Activated CD8-positive, alpha-beta memory T cell treated with anti-CD3 and anti-CD28 coated beads, Interleukin-2, amount 10 ng/mL, durations not matched to agents 7 days and 5 days (primary cell): ENCODE measurements around the gene MED29. TPM values are rescaled to one million over a fixed set of nuclear protein-coding genes. Genes with fewer than 3 reads are reported as not detected.

Experiments used
- ATAC-seq: fragments of 150-1000 bp; cut with Tn5 transposase; one replicate; pipeline ENCODE4 v1.10.0; 2021; ENCODE audit warnings: moderate library complexity
- CTCF ChIA-PET: fragments of 350-600 bp; sonication (Branson Sonifier 250); formaldehyde crosslinking; loops from one replicate; lab custom pipeline; 2021; ENCODE audit warnings: antibody characterized with exemption; lab: Charles Lee
- DNase-seq: peaks from one replicate; pipeline ENCODE4 v3.0.0-alpha.2; 2020
- H3K27ac Mint-ChIP-seq: one replicate; pipeline ENCODE4 v1.8.0; 2021; ENCODE audit warnings: mild to moderate bottlenecking, mixed read lengths
- H3K27me3 Mint-ChIP-seq: one replicate; pipeline ENCODE4 v1.8.0; 2021; ENCODE audit warnings: mixed read lengths
- H3K36me3 Mint-ChIP-seq: one replicate; pipeline ENCODE4 v1.8.0; 2021; ENCODE audit warnings: mild to moderate bottlenecking, mixed read lengths
- H3K4me1 Mint-ChIP-seq: one replicate; pipeline ENCODE4 v1.8.0; 2021; ENCODE audit warnings: mixed read lengths
- H3K4me3 Mint-ChIP-seq: one replicate; pipeline ENCODE4 v1.8.0; 2021; ENCODE audit warnings: mild to moderate bottlenecking, moderate library complexity, mixed read lengths
- H3K9me3 Mint-ChIP-seq: one replicate; pipeline ENCODE4 v1.8.0; 2022; ENCODE audit warnings: low read depth, mixed read lengths
- total RNA-seq, 2 experiments: library from RNA; stranded (reverse); gene quantifications; one replicate each; pipeline ENCODE4 v1.2.3, GENCODE V29; 2021

Gene MED29
- total RNA-seq, 2 experiments from 2014 or later, result 31.0 to 31.2 TPM

DNA sequence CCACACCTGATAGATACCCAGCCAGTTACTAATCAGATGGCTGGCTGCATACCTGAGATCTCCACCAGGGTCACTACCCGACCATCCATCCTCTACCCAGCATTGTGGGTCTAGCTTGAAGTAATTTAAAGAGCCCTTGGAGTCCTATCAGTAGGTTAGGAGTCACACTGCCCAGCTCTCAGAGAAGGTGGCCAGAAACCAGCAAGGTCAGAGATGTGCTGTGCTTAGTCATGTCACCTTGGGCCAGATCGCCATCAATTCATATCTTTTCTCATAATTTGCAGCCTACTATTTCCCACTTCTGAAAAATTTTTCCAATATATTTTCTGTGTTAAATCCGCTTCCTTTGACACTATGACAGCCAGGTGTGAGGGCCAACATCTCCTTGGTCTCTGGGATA is 35.1 kb upstream of the MED29 start:
- no peaks in the 10 kb centered on the region for H3K9me3 Mint-ChIP-seq
- peaks cover 39% of the 10 kb centered on the region for H3K36me3 Mint-ChIP-seq
- H3K4me1 Mint-ChIP-seq, result peaks cover 29% of the 10 kb centered on the region
- no peak for ATAC-seq
- CTCF ChIA-PET, result interaction anchor here (1.1 to 1.4 kb wide), 3 partner anchors 9 to 41 kb away, joined by 3 to 4 read pairs (median 3); partner anchors contain the start of gene SAMD4B
- H3K4me3 Mint-ChIP-seq, result no peak overlapping the region
- H3K27ac Mint-ChIP-seq, result peak overlapping the region; percentile 26
- H3K27me3 Mint-ChIP-seq, result no peaks in the 10 kb centered on the region
- no peak for DNase-seq

DNA sequence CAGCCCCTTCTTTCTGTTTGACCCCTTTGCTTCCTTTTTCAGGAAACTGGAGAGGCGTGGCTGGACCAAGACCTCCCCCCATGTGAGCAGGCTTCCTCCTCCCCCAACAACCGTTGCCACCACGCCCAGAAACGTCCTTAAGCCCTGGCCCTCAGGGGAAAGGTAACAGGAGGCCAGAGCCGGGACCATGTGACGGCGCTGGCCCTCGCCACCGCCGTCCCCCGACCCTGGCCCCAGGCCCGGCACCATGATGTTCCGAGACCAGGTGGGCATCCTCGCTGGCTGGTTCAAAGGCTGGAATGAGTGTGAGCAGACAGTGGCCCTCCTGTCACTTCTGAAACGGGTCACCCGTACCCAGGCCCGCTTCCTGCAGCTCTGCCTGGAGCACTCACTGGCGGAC is 34.5 kb upstream of the MED29 start:
- Mint-ChIP-seq H3K4me3 (no peak overlapping the region), H3K4me1 (peaks cover 23% of the 10 kb centered on the region), H3K36me3 (peaks cover 39% of the 10 kb centered on the region), H3K27me3 (no peaks in the 10 kb centered on the region), H3K9me3 (no peaks in the 10 kb centered on the region), H3K27ac (no peak overlapping the region)
- no peak for DNase-seq
- no peak for ATAC-seq
- CTCF ChIA-PET, result interaction anchor here (1.1 to 1.2 kb wide), 2 partner anchors 14 to 41 kb away, joined by 3 to 4 read pairs; partner anchors contain the start of gene SAMD4B

DNA sequence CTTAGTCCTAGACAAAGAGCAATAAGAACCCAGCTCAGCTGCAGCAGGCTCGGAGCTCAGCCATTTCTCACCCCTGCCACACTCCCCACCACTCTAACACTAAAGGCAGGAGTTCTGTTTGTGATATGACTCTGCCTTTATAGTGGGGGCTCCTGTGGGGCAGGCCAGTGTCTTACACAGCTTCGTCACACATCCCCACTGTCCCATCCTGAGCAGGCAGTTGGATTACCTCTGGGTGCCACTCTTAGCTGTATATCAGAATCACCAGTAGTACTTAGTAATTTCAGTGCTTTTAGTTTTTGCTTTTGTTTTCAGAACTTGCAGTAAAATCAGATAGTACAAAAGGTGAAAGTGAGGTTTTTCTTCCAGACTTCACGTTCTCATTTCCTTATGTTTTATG is 32.2 kb upstream of the MED29 start:
- ATAC-seq (no peak), DNase-seq (no peak)
- Mint-ChIP-seq H3K4me1 (peaks cover 12% of the 10 kb centered on the region), H3K9me3 (no peaks in the 10 kb centered on the region), H3K27ac (no peak overlapping the region), H3K4me3 (no peak overlapping the region), H3K27me3 (no peaks in the 10 kb centered on the region), H3K36me3 (peaks cover 36% of the 10 kb centered on the region)
- CTCF ChIA-PET, result interaction anchor here (1.0 kb wide), 1 partner anchor 237 kb away, joined by 3 read pairs; no protein-coding TSS in a partner anchor

DNA sequence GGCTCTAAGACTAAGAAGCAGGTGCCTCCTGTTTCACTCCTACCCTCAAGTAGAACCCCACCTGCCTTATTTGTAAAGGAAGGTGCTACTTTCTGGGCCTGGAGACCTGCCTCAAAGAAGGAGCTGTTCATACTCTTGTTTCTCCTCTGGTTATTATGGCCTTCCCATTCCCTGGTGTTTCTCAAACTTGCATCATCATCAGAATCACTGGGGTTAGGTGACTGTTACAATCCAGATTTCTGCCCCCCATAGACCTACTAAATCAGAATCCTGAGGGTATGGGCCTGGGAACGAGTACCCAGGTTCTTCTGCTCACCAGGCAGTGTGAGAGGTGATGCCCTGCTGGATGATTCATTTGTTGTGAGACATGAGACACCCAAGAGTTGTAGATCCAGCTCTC is 30.6 kb upstream of the MED29 start:
- CTCF ChIA-PET, result no interaction called here
- DNase-seq, result no peak
- Mint-ChIP-seq H3K27ac (no peak overlapping the region), H3K4me3 (no peak overlapping the region), H3K36me3 (peaks cover 32% of the 10 kb centered on the region), H3K4me1 (peaks cover 12% of the 10 kb centered on the region), H3K27me3 (no peaks in the 10 kb centered on the region), H3K9me3 (no peaks in the 10 kb centered on the region)
- ATAC-seq, result no peak

DNA sequence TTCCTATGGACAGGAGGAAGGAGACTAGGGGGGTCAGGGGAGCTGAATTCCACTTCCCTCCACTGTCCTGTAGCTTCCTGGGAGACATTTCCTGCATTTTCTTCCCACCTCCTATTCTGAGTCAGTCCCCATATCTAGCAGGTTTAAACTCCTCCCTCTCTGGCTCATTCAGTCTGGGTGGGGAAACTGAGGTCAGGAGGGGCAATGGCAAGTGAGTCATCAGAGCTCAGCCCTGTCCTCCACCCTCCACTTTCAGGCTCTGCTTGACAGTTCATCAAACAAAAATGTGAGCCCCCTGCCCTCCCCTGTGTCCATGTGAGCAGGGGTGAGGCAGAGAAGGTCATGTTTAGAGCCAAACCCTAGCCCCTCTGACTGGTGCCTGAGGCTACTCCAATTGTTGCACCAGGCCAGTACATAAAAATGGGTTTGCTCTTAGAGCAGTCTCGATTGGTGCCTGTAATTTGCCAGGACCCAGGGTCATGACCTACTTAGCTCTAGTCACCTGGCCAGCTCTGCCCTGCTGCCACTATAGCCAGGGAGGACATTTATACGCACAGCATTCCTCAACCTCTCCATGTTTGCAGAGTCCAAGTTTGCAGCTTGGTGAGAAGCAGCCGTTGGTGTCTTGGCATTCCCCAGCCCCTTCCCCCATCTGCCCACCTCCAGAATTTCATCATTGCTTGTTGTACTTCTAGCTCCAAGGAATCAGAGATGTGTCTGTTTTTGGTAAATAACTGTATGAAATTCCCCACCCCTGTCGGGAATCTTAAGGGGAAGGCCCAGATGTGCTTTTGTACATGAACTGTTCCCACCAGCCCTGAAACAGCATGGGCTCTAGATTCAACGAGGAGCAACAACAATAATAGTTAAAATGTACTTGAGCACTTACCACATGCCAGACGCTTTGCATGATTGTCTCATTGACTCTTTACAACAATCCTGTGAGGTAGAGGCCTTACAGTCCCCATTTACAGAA is 28.2 kb upstream of the MED29 start:
- H3K4me1 Mint-ChIP-seq, result peaks cover 2% of the 10 kb centered on the region
- no peak overlapping the region for H3K4me3 Mint-ChIP-seq
- DNase-seq (no peak), ATAC-seq (no peak)
- no peak overlapping the region for H3K27ac Mint-ChIP-seq
- CTCF ChIA-PET, result interaction anchor here (1.0 to 1.1 kb wide), 4 partner anchors 10 to 35 kb away, joined by 3 to 5 read pairs (median 3); no protein-coding TSS in a partner anchor
- H3K9me3 Mint-ChIP-seq, result no peaks in the 10 kb centered on the region
- H3K27me3 Mint-ChIP-seq, result no peaks in the 10 kb centered on the region
- H3K36me3 Mint-ChIP-seq, result peaks cover 20% of the 10 kb centered on the region

DNA sequence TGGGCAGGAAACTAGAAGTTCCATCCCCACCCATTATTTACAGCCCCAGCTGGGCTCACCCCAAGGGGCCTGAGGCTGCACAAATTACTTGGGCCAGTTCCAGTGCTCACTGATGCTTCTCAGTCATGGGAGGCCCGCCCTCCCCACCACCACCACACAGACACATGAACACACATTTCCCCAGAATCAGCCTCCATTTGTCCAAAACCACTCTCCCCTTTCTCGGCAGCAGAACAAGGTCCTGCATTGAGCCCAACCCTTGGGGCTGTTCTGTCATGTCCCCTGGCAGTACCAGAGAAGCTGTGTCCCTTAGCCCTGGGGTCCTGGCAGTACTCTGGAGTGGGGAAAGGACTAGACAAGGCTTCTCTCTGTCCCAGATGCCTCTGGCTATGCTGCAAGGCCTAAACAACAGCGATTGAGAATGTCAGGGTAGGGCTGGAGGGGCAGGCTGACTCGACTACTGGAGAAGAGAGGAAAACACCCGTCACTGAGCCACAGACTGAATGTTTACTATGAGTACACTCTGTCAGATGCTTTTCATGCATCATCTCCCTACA is 27.2 kb upstream of the MED29 start:
- ATAC-seq, result no peak
- Mint-ChIP-seq H3K4me1 (no peaks in the 10 kb centered on the region), H3K36me3 (peaks cover 18% of the 10 kb centered on the region), H3K9me3 (no peaks in the 10 kb centered on the region), H3K4me3 (no peak overlapping the region), H3K27me3 (no peaks in the 10 kb centered on the region), H3K27ac (peak overlapping the region; percentile 21)
- CTCF ChIA-PET, result no interaction called here
- no peak for DNase-seq

DNA sequence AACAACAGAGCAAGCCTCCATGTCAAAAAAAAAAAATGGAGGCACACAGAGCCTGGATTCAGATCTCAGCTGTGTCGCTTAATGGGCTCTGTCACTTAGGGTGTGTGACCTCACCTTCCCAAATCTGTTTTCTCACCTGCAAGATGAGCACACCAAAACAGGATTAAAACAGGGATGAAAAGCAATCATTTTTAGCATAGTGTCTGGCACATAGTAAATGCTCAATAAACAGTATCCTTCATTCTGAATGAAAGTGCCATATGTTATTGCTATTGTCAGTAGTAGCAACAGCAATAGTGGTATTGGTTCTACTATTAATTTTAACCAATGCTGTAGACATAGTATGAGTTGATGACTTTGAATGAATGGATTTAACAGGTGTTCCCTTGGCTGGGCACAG is 25.6 kb upstream of the MED29 start:
- ATAC-seq (no peak), DNase-seq (no peak)
- no peaks in the 10 kb centered on the region for H3K27me3 Mint-ChIP-seq
- H3K36me3 Mint-ChIP-seq, result peaks cover 17% of the 10 kb centered on the region
- no peak overlapping the region for H3K4me3 Mint-ChIP-seq
- CTCF ChIA-PET, result no interaction called here
- H3K4me1 Mint-ChIP-seq, result no peaks in the 10 kb centered on the region
- H3K9me3 Mint-ChIP-seq, result no peaks in the 10 kb centered on the region
- H3K27ac Mint-ChIP-seq, result no peak overlapping the region

DNA sequence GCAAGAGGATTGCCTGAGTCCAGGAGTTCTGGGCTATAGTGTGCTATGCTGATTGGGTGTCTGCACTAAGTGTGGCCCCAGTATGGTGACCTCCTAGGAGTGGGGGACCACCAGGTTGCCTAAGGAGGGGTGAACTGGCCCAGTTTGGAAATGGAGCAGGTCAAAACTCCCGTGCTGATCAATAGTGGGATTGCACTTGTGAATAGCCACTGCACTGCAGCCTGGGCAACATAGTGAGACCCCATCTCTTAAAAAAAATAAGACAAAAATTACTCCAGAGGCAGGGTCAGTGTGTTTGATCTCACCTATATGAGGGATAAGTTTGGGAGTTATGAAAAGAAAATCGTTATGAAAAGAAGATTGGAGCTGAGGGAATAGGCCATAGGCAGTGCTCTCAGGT is 22.0 kb upstream of the MED29 start:
- Mint-ChIP-seq H3K4me1 (no peaks in the 10 kb centered on the region), H3K27ac (no peak overlapping the region), H3K36me3 (peaks cover 17% of the 10 kb centered on the region), H3K27me3 (no peaks in the 10 kb centered on the region), H3K4me3 (no peak overlapping the region), H3K9me3 (no peaks in the 10 kb centered on the region)
- no peak for ATAC-seq
- DNase-seq, result no peak
- CTCF ChIA-PET, result interaction anchor here (1.7 kb wide), 1 partner anchor 43 kb away, joined by 4 read pairs; the partner anchor contains the start of gene PLEKHG2

DNA sequence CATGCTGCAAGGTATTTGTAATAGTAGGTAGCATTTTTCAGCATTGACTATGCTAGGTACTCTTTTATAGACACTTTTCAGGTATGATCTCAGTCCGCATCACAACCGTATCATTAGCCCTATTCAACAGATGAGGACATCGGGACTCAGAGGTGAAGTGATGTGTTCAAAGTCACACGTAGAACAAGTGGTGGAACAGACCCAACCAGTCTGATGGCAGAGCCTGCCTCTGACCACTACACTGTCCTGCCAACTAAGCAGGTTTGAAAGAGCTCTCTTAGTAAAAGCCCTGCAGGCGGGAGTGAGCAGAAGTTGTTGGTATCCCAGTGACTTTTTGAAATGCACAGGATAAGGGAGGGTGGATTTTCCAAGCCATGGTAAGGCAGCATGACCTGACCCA is 20.4 kb upstream of the MED29 start:
- H3K36me3 Mint-ChIP-seq, result peaks cover 14% of the 10 kb centered on the region

DNA sequence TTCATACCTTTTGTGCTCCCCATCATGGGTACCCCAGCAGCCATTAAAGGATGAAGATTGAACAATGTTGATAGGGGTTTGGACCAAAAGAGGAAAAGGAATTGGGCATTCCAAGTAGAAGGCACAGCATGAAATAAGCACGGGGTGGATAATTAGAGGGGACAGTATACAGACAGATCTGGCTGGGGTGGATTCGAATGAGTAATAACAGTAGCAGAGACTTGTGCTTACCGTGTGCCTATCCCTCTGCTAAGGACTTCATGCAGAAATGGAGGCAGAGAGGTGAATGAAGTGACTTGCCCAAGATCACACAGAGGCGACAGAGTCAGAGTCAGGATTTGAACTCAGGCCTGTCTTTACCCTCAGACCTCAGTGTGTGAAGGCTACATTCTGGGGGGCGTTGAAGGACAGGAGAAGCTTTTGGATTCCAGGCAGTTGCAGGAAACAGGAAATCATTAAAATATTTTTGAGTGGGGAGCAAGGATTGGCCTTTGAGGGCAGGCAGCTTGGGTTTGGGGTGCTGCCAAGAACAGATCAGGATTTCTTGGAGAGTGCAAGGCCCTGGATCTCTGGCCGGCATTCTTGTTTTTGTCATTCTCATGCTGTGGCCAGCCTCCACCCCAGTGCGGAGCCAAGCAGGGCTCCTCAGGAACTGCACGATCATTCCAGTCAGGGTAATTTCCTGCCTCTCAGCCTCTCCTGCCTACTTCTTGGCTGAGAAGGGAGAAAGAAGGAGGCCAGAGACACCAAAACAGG is 19.0 kb upstream of the MED29 start:
- CTCF ChIA-PET, result no interaction called here
- DNase-seq, result no peak

More for the DNA sequence above, 20.4 kb upstream of the MED29 start:
- no peaks in the 10 kb centered on the region for H3K4me1 Mint-ChIP-seq
- no peaks in the 10 kb centered on the region for H3K27me3 Mint-ChIP-seq
- ATAC-seq (no peak), DNase-seq (no peak)
- CTCF ChIA-PET, result no interaction called here
- H3K9me3 Mint-ChIP-seq, result no peaks in the 10 kb centered on the region
- no peak overlapping the region for H3K27ac Mint-ChIP-seq
- H3K4me3 Mint-ChIP-seq, result no peak overlapping the region

DNA sequence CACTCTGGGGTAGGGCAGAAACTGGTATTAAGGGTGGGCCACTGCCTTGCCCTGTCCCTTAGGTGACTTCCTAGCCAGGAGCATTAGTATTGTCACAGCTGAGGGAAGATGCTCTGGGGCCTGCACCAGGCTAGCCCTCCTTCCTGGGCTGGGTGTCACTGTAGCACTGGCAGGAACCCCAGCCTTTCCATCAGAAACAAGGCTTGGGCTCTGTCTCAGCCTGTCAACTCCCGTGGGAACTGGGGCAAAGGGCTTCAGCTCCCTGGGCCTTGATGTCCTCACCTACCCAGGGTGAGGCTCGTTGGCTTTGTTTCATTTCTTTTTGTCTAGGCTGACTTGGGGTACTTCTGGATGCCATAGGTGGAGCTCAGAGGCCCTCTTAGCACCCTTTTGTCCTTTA is 18.2 kb upstream of the MED29 start:
- H3K27me3 Mint-ChIP-seq, result no peaks in the 10 kb centered on the region
- no peak for DNase-seq
- no peaks in the 10 kb centered on the region for H3K9me3 Mint-ChIP-seq
- CTCF ChIA-PET, result no interaction called here
- no peak overlapping the region for H3K4me3 Mint-ChIP-seq
- no peak overlapping the region for H3K27ac Mint-ChIP-seq
- no peaks in the 10 kb centered on the region for H3K4me1 Mint-ChIP-seq
- ATAC-seq, result no peak
- H3K36me3 Mint-ChIP-seq, result peaks cover 16% of the 10 kb centered on the region

More for the DNA sequence above, 19.0 kb upstream of the MED29 start:
- Mint-ChIP-seq H3K27me3 (no peaks in the 10 kb centered on the region), H3K4me3 (no peak overlapping the region), H3K36me3 (peaks cover 15% of the 10 kb centered on the region), H3K4me1 (no peaks in the 10 kb centered on the region), H3K9me3 (no peaks in the 10 kb centered on the region), H3K27ac (no peak overlapping the region)
- no peak for ATAC-seq

DNA sequence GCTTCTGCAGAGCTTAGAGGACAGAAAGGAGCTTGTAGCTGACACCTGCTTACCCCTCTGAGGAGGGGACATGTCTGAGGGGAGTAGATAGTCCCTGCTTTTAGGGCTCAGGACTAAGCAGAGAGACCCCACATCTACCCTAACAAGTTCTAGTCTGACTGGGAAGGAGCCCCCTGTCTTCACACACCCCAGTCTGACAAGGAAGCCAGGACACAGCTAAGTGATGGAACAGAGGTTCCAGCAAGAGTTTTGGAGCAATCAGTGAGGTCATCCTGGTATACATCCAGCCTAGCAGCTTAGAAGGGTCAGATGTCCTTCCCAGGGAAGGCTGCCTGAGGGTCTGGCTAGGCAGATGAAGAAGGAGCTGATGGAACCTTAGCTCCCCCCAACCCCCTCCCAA is 15.2 kb upstream of the MED29 start:
- Mint-ChIP-seq H3K27me3 (no peaks in the 10 kb centered on the region), H3K27ac (no peak overlapping the region), H3K9me3 (no peaks in the 10 kb centered on the region), H3K36me3 (peaks cover 14% of the 10 kb centered on the region), H3K4me1 (no peaks in the 10 kb centered on the region), H3K4me3 (no peak overlapping the region)
- ATAC-seq (no peak), DNase-seq (no peak)
- CTCF ChIA-PET, result no interaction called here
